Prostate gland (tissue), 2 donors: Measurements from ENCODE around the gene AMDHD2. TPM values are rescaled to one million over a fixed set of nuclear protein-coding genes. Genes with fewer than 3 reads are reported as not detected.

Source experiments
- DNase-seq: peaks from one replicate; pipeline ENCODE4 v3.0.0-alpha.2; 2019; ENCODE audit warnings: low spot score
- H3K27ac ChIP-seq, 2 donors: fragments of 200-600 bp; sonication (generic); 2 replicates each; pipeline ENCODE4 v1.5.1; 2017 to 2019
- H3K27me3 ChIP-seq: fragments of 200-600 bp; sonication (generic); replicated peaks from 2 replicates; pipeline ENCODE4 v1.5.1; 2019; ENCODE audit not compliant: insufficient read depth
- H3K36me3 ChIP-seq, 2 donors: fragments of 200-600 bp; sonication (generic); 1 replicate in 1 of 2; 2 replicates in 1 of 2; pipeline versions ENCODE4 v1.5.1 to v1.8.1; 2017 to 2019
- H3K4me1 ChIP-seq: fragments of 200-600 bp; sonication (generic); replicated peaks from 2 replicates; pipeline ENCODE4 v1.5.1; 2019
- H3K4me3 ChIP-seq, 2 donors: fragments of 200-600 bp; sonication (generic); 2 replicates each; pipeline ENCODE4 v1.5.1; 2017 to 2019
- H3K9me3 ChIP-seq: fragments of 200-600 bp; sonication (generic); 2 replicates; pipeline ENCODE4 v1.5.1; 2017
- POLR2A ChIP-seq: fragments of 450-650 bp; IDR thresholded peaks from one replicate; pipeline ENCODE4 v1.6.1; 2016; ENCODE audit warnings: antibody characterized with exemption, mild to moderate bottlenecking
- POLR2AphosphoS5 ChIP-seq: sonication (generic); formaldehyde crosslinking; IDR thresholded peaks from one replicate; pipeline ENCODE4 v1.6.1; 2017; ENCODE audit warnings: antibody characterized with exemption
- WGBS: methylation state at CpG from one replicate; pipeline ENCODE4 v1.1.5; 2018; 5-methylcytosine and 5-hydroxymethylcytosine counted together
- intact Hi-C: fragments of 100-400 bp; cut with DNase I; formaldehyde crosslinking; loops from one replicate; pipeline ENCODE4 v1.14.2; 2022
- total RNA-seq, 2 donors: library from RNA; depleted of rRNA; stranded (reverse); fragments of >200 nt; gene quantifications; one replicate each; pipeline ENCODE4 v1.1.0, GENCODE V29; 2016
- TF ChIP-seq, protein P1 (sequence below), 4 experiments: fragments of 200-600 bp in 2 of 4; fragments of 450-650 bp in 2 of 4; sonication (generic) in 2 of 4; IDR thresholded peaks; 1 replicate in 3 of 4; 2 replicates in 1 of 4; pipeline ENCODE4 v1.5.1; 2016 to 2019; ENCODE audit warnings: antibody characterized with exemption in 4 of 4, mild to moderate bottlenecking in 2 of 4, moderate library complexity in 2 of 4

Gene AMDHD2
- total RNA-seq, 2 donors from 2014 or later: 41.4 to 78.1 TPM

GRCh38 chr16:2487517-2487842 is 32.7 kb upstream of the AMDHD2 start:
- H3K4me3 ChIP-seq: no peak overlapping the region
- DNase-seq: no peak
- TF ChIP-seq POLR2AphosphoS5: no peak
- TF ChIP-seq, protein P1, sequence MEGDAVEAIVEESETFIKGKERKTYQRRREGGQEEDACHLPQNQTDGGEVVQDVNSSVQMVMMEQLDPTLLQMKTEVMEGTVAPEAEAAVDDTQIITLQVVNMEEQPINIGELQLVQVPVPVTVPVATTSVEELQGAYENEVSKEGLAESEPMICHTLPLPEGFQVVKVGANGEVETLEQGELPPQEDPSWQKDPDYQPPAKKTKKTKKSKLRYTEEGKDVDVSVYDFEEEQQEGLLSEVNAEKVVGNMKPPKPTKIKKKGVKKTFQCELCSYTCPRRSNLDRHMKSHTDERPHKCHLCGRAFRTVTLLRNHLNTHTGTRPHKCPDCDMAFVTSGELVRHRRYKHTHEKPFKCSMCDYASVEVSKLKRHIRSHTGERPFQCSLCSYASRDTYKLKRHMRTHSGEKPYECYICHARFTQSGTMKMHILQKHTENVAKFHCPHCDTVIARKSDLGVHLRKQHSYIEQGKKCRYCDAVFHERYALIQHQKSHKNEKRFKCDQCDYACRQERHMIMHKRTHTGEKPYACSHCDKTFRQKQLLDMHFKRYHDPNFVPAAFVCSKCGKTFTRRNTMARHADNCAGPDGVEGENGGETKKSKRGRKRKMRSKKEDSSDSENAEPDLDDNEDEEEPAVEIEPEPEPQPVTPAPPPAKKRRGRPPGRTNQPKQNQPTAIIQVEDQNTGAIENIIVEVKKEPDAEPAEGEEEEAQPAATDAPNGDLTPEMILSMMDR (IDR thresholded peaks at IDR 0.05): no peak
- no peak for TF ChIP-seq POLR2A
- WGBS: 71% methylated on average over 8 of the region's 8 CpGs
- H3K27ac ChIP-seq: no peak overlapping the region
- intact Hi-C loops: no loop called here
- no peaks in the 10 kb centered on the region for H3K36me3 ChIP-seq
- H3K4me1 ChIP-seq: peaks cover 2% of the 10 kb centered on the region
- H3K27me3 ChIP-seq: no peaks in the 10 kb centered on the region
- H3K9me3 ChIP-seq: no peaks in the 10 kb centered on the region

- Histone ChIP-seq H3K27ac (no peak overlapping the region), H3K4me1 (peaks cover 2% of the 10 kb centered on the region), H3K4me3 (no peak overlapping the region), H3K9me3 (no peaks in the 10 kb centered on the region), H3K27me3 (no peaks in the 10 kb centered on the region), H3K36me3 (no peaks in the 10 kb centered on the region)
- DNase-seq: no peak
- intact Hi-C loops: no loop called here
- 70% methylated on average over 11 of the region's 15 CpGs for WGBS
- TF ChIP-seq POLR2A (no peak), POLR2AphosphoS5 (no peak)
- TF ChIP-seq, protein P1 (IDR thresholded peaks at IDR 0.05): no peak
Measured at GRCh38 chr16:2487903-2488531, 32.2 kb upstream of the AMDHD2 start.

DNA sequence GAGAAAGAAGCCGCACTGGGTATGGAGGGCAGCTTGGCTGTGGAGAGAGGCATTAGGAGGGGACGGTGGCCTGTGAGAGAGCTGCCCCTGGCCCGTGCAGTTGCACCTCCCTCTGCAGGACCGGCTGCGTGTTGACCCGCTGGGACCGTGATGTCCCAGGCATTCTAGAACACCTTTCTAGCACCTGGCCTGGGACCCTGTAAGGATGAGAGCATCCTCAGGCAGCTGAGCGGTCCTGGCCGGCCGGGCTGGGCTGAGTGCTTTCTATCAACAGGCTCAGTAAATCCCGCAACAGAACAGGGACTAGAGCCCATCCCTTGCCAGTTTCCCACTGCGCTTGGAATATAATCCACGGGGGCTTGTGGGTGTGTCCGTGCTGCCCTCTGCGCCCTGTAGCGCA is 30.6 kb upstream of the AMDHD2 start:
- Histone ChIP-seq H3K4me3 (no peak overlapping the region), H3K27me3 (no peaks in the 10 kb centered on the region), H3K36me3 (no peaks in the 10 kb centered on the region), H3K9me3 (no peaks in the 10 kb centered on the region), H3K4me1 (peaks cover 2% of the 10 kb centered on the region), H3K27ac (no peak overlapping the region)
- intact Hi-C loops: no loop called here
- 91% methylated on average over 16 of the region's 16 CpGs for WGBS
- TF ChIP-seq, protein P1 (IDR thresholded peaks at IDR 0.05): no peak
- no peak for DNase-seq

- intact Hi-C loops: no loop called here
- WGBS: 77% methylated on average over 23 of the region's 23 CpGs
- Histone ChIP-seq H3K9me3 (no peaks in the 10 kb centered on the region), H3K27me3 (no peaks in the 10 kb centered on the region), H3K27ac (no peak overlapping the region), H3K4me1 (peaks cover 2% of the 10 kb centered on the region), H3K4me3 (no peak overlapping the region), H3K36me3 (no peaks in the 10 kb centered on the region)
- DNase-seq: no peak
- TF ChIP-seq POLR2A (no peak), POLR2AphosphoS5 (no peak)
- TF ChIP-seq, protein P1 (IDR thresholded peaks at IDR 0.05): no peak
Measured at GRCh38 chr16:2490190-2491105, 29.7 kb upstream of the AMDHD2 start.

DNA sequence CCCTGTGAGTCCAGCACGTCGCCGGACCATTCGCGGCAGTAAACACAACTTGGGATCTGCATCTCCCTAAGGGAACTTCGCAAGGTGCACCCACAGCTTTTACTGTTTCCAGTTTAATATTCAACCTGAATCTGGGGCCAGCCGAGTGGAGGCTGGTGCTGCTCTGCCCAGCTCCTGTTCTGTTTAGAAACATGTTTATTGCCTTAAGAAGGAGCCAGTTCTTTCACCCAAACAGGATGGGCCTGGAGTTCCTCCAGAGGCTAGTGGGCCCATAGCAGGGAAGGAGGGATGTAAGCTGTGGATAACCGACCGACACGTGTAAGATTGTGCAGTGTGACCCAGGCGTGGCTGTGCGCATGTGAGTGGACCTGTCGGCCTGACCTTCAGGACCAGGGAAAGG is 27.9 kb upstream of the AMDHD2 start:
- no peak for DNase-seq
- H3K4me1 ChIP-seq: no peaks in the 10 kb centered on the region

More for the DNA sequence above, 27.9 kb upstream of the AMDHD2 start:
- no peak overlapping the region for H3K27ac ChIP-seq
- no peaks in the 10 kb centered on the region for H3K36me3 ChIP-seq
- TF ChIP-seq POLR2AphosphoS5: no peak
- no peaks in the 10 kb centered on the region for H3K27me3 ChIP-seq
- H3K4me3 ChIP-seq: no peak overlapping the region
- intact Hi-C loops: no loop called here
- H3K9me3 ChIP-seq: no peaks in the 10 kb centered on the region
- WGBS: 74% methylated on average over 13 of the region's 13 CpGs
